IMR-90 (cell line): ENCODE data around the gene CTDSP1. TPM values are rescaled to one million over a fixed set of nuclear protein-coding genes. Genes with fewer than 3 reads are reported as not detected.

ENCODE experiments used
- ATAC-seq: fragments of 200-7000 bp; cut with Tn5 transposase; 2 replicates; pipeline ENCODE4 v1.9.1; 2020; ENCODE audit warnings: low read depth, mild to moderate bottlenecking, moderate library complexity
- BruUV-seq: library from RNA; stranded (reverse); fragments of 400-500 nt; replicated peaks from 2 replicates; lab custom pipeline; 2021; lab: Mats Ljungman, UMichigan
- CTCF ChIA-PET: fragments of 300-600 bp; formaldehyde crosslinking; extraction: SDS; loops from one replicate; lab custom pipeline; 2021; ENCODE audit warnings: antibody characterized with exemption; lab: Yijun Ruan, JAX
- POLR2A ChIA-PET: fragments of 300-600 bp; sonication (Branson Sonifier 250); formaldehyde crosslinking; loops from one replicate; lab custom pipeline; 2022; ENCODE audit warnings: antibody characterized with exemption; ENCODE audit not compliant: unreplicated experiment; lab: Charles Lee
- DNase-seq: peaks from one replicate; pipeline ENCODE4 v3.0.0; 2013
- H2AFZ ChIP-seq: replicated peaks from 2 replicates; pipeline ENCODE3; 2013; ENCODE audit warnings: low read length, mild to moderate bottlenecking; ENCODE audit not compliant: poor library complexity
- H2AK5ac ChIP-seq: 2 replicates; pipeline ENCODE4 v1.6.1; 2013; ENCODE audit warnings: low read depth, low read length, inconsistent platforms
- H2AK9ac ChIP-seq: replicated peaks from 2 replicates; pipeline ENCODE3; 2013; ENCODE audit warnings: mild to moderate bottlenecking, low read depth, low read length, moderate library complexity; ENCODE audit not compliant: poor library complexity
- H2BK120ac ChIP-seq: 2 replicates; pipeline ENCODE4 v1.6.1; 2013; ENCODE audit warnings: low read depth, low read length, inconsistent platforms
- H2BK15ac ChIP-seq: 3 replicates; pipeline ENCODE4 v1.6.1; 2013; ENCODE audit warnings: low read depth, low read length, inconsistent platforms
- H2BK20ac ChIP-seq: 2 replicates; pipeline ENCODE4 v1.6.1; 2013; ENCODE audit warnings: low read depth, mild to moderate bottlenecking, inconsistent platforms, low read length, moderate library complexity
- H2BK5ac ChIP-seq: 2 replicates; pipeline ENCODE4 v1.6.1; 2013; ENCODE audit warnings: mild to moderate bottlenecking, low read depth, low read length, inconsistent platforms; ENCODE audit not compliant: poor library complexity, severe bottlenecking
- H3K14ac ChIP-seq: replicated peaks from 2 replicates; pipeline ENCODE4 v1.6.1; 2013; ENCODE audit warnings: low read depth, low read length, inconsistent platforms
- H3K18ac ChIP-seq: 2 replicates; pipeline ENCODE4 v1.6.1; 2013; ENCODE audit warnings: low read depth, low read length, control low read depth
- H3K23ac ChIP-seq: 2 replicates; pipeline ENCODE4 v1.6.1; 2013; ENCODE audit warnings: low read depth, low read length, inconsistent platforms
- H3K27ac ChIP-seq: 2 replicates; pipeline ENCODE4 v1.5.1; 2013; ENCODE audit warnings: mild to moderate bottlenecking, control low read depth, low read length; ENCODE audit not compliant: insufficient read depth
- H3K27me3 ChIP-seq: 2 replicates; pipeline ENCODE4 v1.6.1; 2013; ENCODE audit warnings: low read length; ENCODE audit not compliant: control insufficient read depth, insufficient read depth
- H3K36me3 ChIP-seq: 2 replicates; pipeline ENCODE4 v1.6.1; 2013; ENCODE audit warnings: low read length, mixed read lengths; ENCODE audit not compliant: control insufficient read depth, insufficient read depth
- H3K4ac ChIP-seq: 2 replicates; pipeline ENCODE4 v1.6.1; 2013; ENCODE audit warnings: low read depth, low read length, inconsistent platforms
- H3K4me1 ChIP-seq: 2 replicates; pipeline ENCODE4 v1.6.1; 2013; ENCODE audit warnings: low read length, mixed read lengths; ENCODE audit not compliant: control insufficient read depth, insufficient read depth
- H3K4me2 ChIP-seq: 2 replicates; pipeline ENCODE4 v1.6.1; 2013; ENCODE audit warnings: low read depth, mild to moderate bottlenecking, control low read depth, low read length, moderate library complexity
- H3K4me3 ChIP-seq: 2 replicates; pipeline ENCODE4 v1.5.1; 2013; ENCODE audit warnings: low read depth, mild to moderate bottlenecking, control low read depth, low read length, moderate library complexity; ENCODE audit not compliant: insufficient read depth
- H3K56ac ChIP-seq: 2 replicates; pipeline ENCODE4 v1.6.1; 2013; ENCODE audit warnings: low read length, inconsistent platforms; ENCODE audit not compliant: insufficient read depth; ENCODE audit errors: extremely low read depth
- H3K79me1 ChIP-seq, 2 experiments: 2 replicates each; pipeline ENCODE4 v1.6.1; 2013; ENCODE audit warnings: low read length in 2 of 2, inconsistent platforms in 1 of 2, low read depth in 1 of 2
- H3K9ac ChIP-seq: 2 replicates; pipeline ENCODE4 v1.6.1; 2013; ENCODE audit warnings: low read depth, low read length, control low read depth
- H3K9me1 ChIP-seq: 2 replicates; pipeline ENCODE4 v1.6.1; 2013; ENCODE audit warnings: low read length, inconsistent platforms; ENCODE audit not compliant: insufficient read depth
- H3K9me3 ChIP-seq: 2 replicates; pipeline ENCODE4 v1.6.1; 2013; ENCODE audit warnings: low read length; ENCODE audit not compliant: control insufficient read depth, insufficient read depth
- H4K20me1 ChIP-seq: 2 replicates; pipeline ENCODE4 v1.6.1; 2013; ENCODE audit warnings: low read length, inconsistent platforms; ENCODE audit not compliant: insufficient read depth
- H4K5ac ChIP-seq: 2 replicates; pipeline ENCODE4 v1.6.1; 2013; ENCODE audit warnings: mild to moderate bottlenecking, low read depth, low read length, control low read depth
- H4K8ac ChIP-seq, 2 experiments: 2 replicates each; pipeline ENCODE4 v1.6.1; 2013; ENCODE audit warnings: low read depth in 2 of 2, low read length in 2 of 2, control low read depth in 1 of 2, inconsistent platforms in 1 of 2
- H4K91ac ChIP-seq: 2 replicates; pipeline ENCODE4 v1.6.1; 2013; ENCODE audit warnings: low read depth, low read length, inconsistent platforms; ENCODE audit not compliant: insufficient read depth
- BHLHE40 ChIP-seq: fragments of 150-350 bp; IDR thresholded peaks from 2 replicates; pipeline ENCODE4 v1.6.1; 2016; ENCODE audit warnings: mild to moderate bottlenecking, low read depth, low read length
- CEBPB ChIP-seq: IDR thresholded peaks from 2 replicates; pipeline ENCODE4 v1.6.1; 2012; ENCODE audit warnings: low read depth, low read length, improper control_type of control experiment
- CHD1 ChIP-seq: IDR thresholded peaks from 2 replicates; pipeline ENCODE4 v1.6.1; 2012; ENCODE audit warnings: low read depth, low read length, improper control_type of control experiment
- ELK1 ChIP-seq: fragments of 150-350 bp; IDR thresholded peaks from 2 replicates; pipeline ENCODE4 v1.6.1; 2016; ENCODE audit warnings: low read depth, mild to moderate bottlenecking, low read length, moderate library complexity, borderline replicate concordance
- FOS ChIP-seq: fragments of 150-350 bp; IDR thresholded peaks from 2 replicates; pipeline ENCODE4 v1.6.1; 2016; ENCODE audit warnings: low read depth, low read length
- MAFK ChIP-seq: IDR thresholded peaks from 2 replicates; pipeline ENCODE4 v1.6.1; 2012; ENCODE audit warnings: low read depth, low read length, improper control_type of control experiment
- MAZ ChIP-seq: IDR thresholded peaks from 2 replicates; pipeline ENCODE4 v1.6.1; 2012; ENCODE audit warnings: low read depth, mild to moderate bottlenecking, low read length, improper control_type of control experiment, moderate library complexity, borderline replicate concordance
- NFE2L2 ChIP-seq: fragments of 150-350 bp; IDR thresholded peaks from 2 replicates; pipeline ENCODE4 v1.6.1; 2016; ENCODE audit warnings: low read depth, mild to moderate bottlenecking, low read length
- POLR2A ChIP-seq: IDR thresholded peaks from 2 replicates; pipeline ENCODE4 v1.6.1; 2012; ENCODE audit warnings: mild to moderate bottlenecking, low read depth, low read length
- RAD21 ChIP-seq: IDR thresholded peaks from 2 replicates; pipeline ENCODE4 v1.6.1; 2012; ENCODE audit warnings: low read length, improper control_type of control experiment
- RCOR1 ChIP-seq: IDR thresholded peaks from 2 replicates; pipeline ENCODE4 v1.6.1; 2012; ENCODE audit warnings: mild to moderate bottlenecking, low read length, improper control_type of control experiment; ENCODE audit not compliant: insufficient replicate concordance
- RFX5 ChIP-seq: IDR thresholded peaks from 2 replicates; pipeline ENCODE4 v1.8.0; 2012; ENCODE audit warnings: low read depth, mild to moderate bottlenecking, low read length, moderate library complexity
- SMC3 ChIP-seq: fragments of 150-350 bp; IDR thresholded peaks from 2 replicates; pipeline ENCODE4 v1.6.1; 2016; ENCODE audit warnings: low read depth, mild to moderate bottlenecking, antibody characterized with exemption, low read length, moderate library complexity
- USF2 ChIP-seq: fragments of 150-350 bp; IDR thresholded peaks from 2 replicates; pipeline ENCODE4 v1.6.1; 2017; ENCODE audit warnings: mild to moderate bottlenecking, antibody characterized with exemption, low read length, low read depth
- WGBS, 2 experiments: methylation state at CpG; one replicate each; pipeline versions ENCODE4 v1.1.5 to v1.1.7; 2013; ENCODE audit warnings: missing lambda C conversion rate in 2 of 2; ENCODE audit not compliant: insufficient read length in 1 of 2; ENCODE audit errors: extremely low coverage in 2 of 2; 5-methylcytosine and 5-hydroxymethylcytosine counted together
- dilution Hi-C: fragments of 300-500 bp; cut with HindIII; formaldehyde crosslinking; loops from one replicate; pipeline ENCODE4 v1.14.3; 2018; ENCODE audit warnings: low sequenced_read_pairs; ENCODE audit not compliant: unreplicated experiment
- in situ Hi-C: fragments of 300-500 bp; cut with MboI; formaldehyde crosslinking; loops from 3 replicates; pipeline ENCODE4 v1.14.3; 2019; ENCODE audit warnings: low sequenced_read_pairs, inconsistent platforms, mixed read lengths
- intact Hi-C: fragments of 100-400 bp; cut with micrococcal nuclease; formaldehyde crosslinking; loops from 2 replicates; pipeline ENCODE4 v1.10.0; 2022
- polyA plus RNA-seq, 3 experiments: library from polyadenylated mRNA; depleted of rRNA; stranded (reverse); fragments of >200 nt; gene quantifications; 2 replicates each; pipeline ENCODE4 v1.2.3, GENCODE V29; 2012; ENCODE audit warnings: low replicate concordance in 1 of 3
- total RNA-seq: library from RNA; depleted of rRNA; stranded (reverse); fragments of >200 nt; gene quantifications from 2 replicates; pipeline ENCODE4 v1.2.3, GENCODE V29; 2012
- TF ChIP-seq, protein P1 (sequence below): conservative IDR thresholded peaks from 2 replicates; pipeline ENCODE4 v1.5.1; 2012; ENCODE audit warnings: mild to moderate bottlenecking, low read depth, low read length, improper control_type of control experiment

Gene CTDSP1
- total and polyA plus RNA-seq, 2 of the 4 experiments (the other 2 are of a cell fraction): 19.7 to 64.3 TPM

- WGBS, 2 experiments: 78% methylated on average over 1 of the region's 9 CpGs; no CpG with 5 or more reads in 1 of the 2 experiments
- Histone ChIP-seq H3K27me3 (peaks cover 4% of the 10 kb centered on the region; the same call in 1 of the 2 replicates), H2BK20ac (no peak overlapping the region), H2BK5ac (no peak overlapping the region), H4K20me1 (no peaks in the 10 kb centered on the region), H2AK5ac (no peak overlapping the region), H3K79me1 (no peaks in the 10 kb centered on the region), H3K4ac (no peak overlapping the region), H4K5ac (no peak overlapping the region; the same call in 1 of the 2 replicates), H3K14ac (no peak overlapping the region), H3K9ac (no peak overlapping the region), H3K23ac (no peak overlapping the region), H2BK15ac (no peak overlapping the region), H4K8ac (peak overlapping the region in 1 of 2 experiments; percentile 72; a peak in 1 of 4 replicates), H3K4me3 (no peak overlapping the region), H4K91ac (no peak overlapping the region), H3K56ac (no peak overlapping the region), H2BK120ac (no peak overlapping the region), H2AK9ac (peak overlapping the region; percentile 31), H3K18ac (no peak overlapping the region), H3K4me1 (peaks cover 5% of the 10 kb centered on the region), H3K36me3 (no peaks in the 10 kb centered on the region), H3K4me2 (no peak overlapping the region), H3K9me1 (no peaks in the 10 kb centered on the region), H3K9me3 (peaks cover 7% of the 10 kb centered on the region), H2AFZ (peak overlapping the region; percentile 93), H3K27ac (no peak overlapping the region)
- DNase-seq (no peak), ATAC-seq (no peak)
- dilution Hi-C loops (no loop called here), in situ Hi-C loops (no loop called here), intact Hi-C loops (no loop called here)
- CTCF ChIA-PET: no interaction called here
- POLR2A ChIA-PET: no interaction called here
- no peak for TF ChIP-seq RCOR1
- no peak for TF ChIP-seq MAFK
- TF ChIP-seq CEBPB: no peak
- no peak for TF ChIP-seq CHD1
- no peak for TF ChIP-seq SMC3
- TF ChIP-seq RFX5: no peak
- no peak for TF ChIP-seq USF2
- TF ChIP-seq RAD21: no peak
- no peak for TF ChIP-seq BHLHE40
- TF ChIP-seq NFE2L2: no peak
- no peak for TF ChIP-seq FOS
- TF ChIP-seq, protein P1, sequence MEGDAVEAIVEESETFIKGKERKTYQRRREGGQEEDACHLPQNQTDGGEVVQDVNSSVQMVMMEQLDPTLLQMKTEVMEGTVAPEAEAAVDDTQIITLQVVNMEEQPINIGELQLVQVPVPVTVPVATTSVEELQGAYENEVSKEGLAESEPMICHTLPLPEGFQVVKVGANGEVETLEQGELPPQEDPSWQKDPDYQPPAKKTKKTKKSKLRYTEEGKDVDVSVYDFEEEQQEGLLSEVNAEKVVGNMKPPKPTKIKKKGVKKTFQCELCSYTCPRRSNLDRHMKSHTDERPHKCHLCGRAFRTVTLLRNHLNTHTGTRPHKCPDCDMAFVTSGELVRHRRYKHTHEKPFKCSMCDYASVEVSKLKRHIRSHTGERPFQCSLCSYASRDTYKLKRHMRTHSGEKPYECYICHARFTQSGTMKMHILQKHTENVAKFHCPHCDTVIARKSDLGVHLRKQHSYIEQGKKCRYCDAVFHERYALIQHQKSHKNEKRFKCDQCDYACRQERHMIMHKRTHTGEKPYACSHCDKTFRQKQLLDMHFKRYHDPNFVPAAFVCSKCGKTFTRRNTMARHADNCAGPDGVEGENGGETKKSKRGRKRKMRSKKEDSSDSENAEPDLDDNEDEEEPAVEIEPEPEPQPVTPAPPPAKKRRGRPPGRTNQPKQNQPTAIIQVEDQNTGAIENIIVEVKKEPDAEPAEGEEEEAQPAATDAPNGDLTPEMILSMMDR: no peak
- TF ChIP-seq ELK1: no peak
- TF ChIP-seq POLR2A: no peak
- TF ChIP-seq MAZ: no peak
- BruUV-seq: no TSS peak
Measured at GRCh38 chr2:218366621-218367414, 32.9 kb upstream of the CTDSP1 start.
